Posterior cingulate gyrus (tissue), 11 donors: ENCODE data around the gene EGR1.
"Not testable (repeated sequence)": the region's sequence is repeated elsewhere in the genome, so short reads cannot be mapped to it uniquely, and the experiment has no call there.

Source experiments
- DNase-seq, 10 donors: peaks; one replicate each; pipeline versions ENCODE4 v3.0.0 to v3.0.0-alpha.2; 2020 to 2021; ENCODE audit warnings: mixed read lengths in 3 of 10
- intact Hi-C: fragments of 100-400 bp; cut with DNase I; formaldehyde crosslinking; loops from one replicate; pipeline ENCODE4 v1.15.1; 2023

EGR1 gene

GRCh38 chr5:138467711-138468132 is 2.4 kb downstream of the EGR1 start:
- DNase-seq, result peak in 1 of 10 donors; percentile 53
- intact Hi-C loops, result no loop called here

DNA sequence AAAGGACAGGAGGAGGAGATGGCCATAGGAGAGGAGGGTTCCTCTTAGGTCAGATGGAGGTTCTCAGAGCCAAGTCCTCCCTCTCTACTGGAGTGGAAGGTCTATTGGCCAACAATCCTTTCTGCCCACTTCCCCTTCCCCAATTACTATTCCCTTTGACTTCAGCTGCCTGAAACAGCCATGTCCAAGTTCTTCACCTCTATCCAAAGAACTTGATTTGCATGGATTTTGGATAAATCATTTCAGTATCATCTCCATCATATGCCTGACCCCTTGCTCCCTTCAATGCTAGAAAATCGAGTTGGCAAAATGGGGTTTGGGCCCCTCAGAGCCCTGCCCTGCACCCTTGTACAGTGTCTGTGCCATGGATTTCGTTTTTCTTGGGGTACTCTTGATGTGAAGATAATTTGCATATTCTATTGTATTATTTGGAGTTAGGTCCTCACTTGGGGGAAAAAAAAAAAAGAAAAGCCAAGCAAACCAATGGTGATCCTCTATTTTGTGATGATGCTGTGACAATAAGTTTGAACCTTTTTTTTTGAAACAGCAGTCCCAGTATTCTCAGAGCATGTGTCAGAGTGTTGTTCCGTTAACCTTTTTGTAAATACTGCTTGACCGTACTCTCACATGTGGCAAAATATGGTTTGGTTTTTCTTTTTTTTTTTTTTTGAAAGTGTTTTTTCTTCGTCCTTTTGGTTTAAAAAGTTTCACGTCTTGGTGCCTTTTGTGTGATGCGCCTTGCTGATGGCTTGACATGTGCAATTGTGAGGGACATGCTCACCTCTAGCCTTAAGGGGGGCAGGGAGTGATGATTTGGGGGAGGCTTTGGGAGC is 3.1 kb downstream of the EGR1 start:
- intact Hi-C loops, result no loop called here
- no peak for DNase-seq

DNA sequence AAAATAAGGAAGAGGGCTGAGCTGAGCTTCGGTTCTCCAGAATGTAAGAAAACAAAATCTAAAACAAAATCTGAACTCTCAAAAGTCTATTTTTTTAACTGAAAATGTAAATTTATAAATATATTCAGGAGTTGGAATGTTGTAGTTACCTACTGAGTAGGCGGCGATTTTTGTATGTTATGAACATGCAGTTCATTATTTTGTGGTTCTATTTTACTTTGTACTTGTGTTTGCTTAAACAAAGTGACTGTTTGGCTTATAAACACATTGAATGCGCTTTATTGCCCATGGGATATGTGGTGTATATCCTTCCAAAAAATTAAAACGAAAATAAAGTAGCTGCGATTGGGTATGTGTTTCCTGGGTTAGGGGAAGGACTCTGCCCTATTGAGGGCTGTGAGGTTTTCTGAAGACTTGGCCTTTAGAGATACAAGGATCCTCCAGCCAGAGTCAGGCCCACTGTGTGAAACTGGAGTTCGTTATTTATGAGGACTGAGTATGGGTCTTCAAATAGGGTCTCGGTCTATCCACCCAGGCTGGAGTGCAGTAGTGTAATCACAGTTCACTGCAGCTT is 3.8 kb downstream of the EGR1 start:
- DNase-seq, result no peak
- intact Hi-C loops, result no loop called here

DNA sequence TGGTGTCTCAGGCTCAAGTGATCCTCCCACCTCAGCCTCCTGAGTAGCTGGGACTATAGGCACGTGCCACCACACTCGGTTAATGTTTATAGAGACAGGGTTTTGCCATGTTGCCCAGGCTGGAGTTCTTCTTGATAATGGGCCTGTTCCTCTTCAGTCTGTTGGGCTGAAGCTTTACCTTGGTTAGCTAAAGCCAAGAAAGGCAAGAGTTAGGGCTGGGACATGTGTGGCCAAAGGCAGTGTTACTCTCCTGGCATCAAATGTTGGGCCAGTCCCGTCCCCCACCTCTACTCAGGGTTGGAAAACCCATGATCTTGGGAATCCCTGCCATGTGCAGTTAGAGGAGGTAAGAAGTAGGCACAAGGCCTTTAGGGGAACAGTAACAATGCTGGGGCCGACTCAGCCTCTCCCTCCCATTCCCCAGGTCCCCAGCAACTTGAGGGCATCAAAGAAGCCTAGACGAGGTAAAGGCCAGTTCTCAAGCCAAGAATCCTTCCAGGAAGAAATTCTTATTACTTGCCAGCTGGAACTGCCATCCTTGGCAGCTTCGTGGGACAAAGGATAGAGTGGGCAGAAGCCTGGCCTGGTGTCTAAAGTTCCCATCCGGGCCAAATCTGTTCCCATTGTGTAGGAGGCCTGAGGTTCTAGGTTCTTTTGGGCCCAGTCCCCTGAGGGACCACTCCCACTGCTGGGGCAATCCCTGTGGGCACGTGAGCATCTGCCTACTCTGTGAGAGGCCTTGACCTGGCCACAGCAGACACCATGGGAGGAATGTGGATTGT is 4.5 kb downstream of the EGR1 start:
- peak in 1 of 10 donors; percentile 57 for DNase-seq
- intact Hi-C loops, result no loop called here

DNA sequence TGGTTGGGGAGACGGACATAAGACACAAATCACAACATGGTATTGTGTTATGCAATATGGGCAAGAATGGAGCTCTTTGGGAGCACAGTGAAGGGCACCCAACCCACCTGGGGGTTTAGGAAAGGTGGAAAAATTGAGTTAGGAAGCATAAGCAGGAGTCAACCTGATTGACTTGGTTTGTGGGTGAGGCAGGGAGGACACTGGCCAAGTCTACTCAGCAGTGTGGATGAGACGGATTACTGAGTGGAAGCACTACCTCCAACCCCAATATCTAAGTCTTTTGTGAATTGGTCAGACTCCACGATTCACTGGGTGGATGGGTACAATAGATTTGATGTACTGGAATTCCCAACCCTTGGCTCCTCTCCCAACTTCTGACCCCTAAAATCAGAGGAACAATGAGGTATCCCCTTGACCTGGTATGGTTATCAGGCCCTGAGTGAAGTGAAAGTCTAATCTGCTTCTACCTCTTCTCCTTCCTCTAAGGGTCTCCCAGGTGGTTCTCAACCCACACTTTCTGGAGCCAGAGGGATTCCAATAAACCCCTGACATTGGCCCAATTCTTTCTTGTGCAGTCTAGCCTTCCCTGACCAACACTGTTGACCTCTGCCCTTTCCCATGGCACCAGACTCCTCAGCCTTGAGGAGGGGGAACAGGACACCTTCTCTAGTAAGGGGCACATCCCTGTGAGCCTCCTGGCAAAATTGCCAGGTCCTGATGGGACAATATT is 5.2 kb downstream of the EGR1 start:
- DNase-seq, result no peak

DNA sequence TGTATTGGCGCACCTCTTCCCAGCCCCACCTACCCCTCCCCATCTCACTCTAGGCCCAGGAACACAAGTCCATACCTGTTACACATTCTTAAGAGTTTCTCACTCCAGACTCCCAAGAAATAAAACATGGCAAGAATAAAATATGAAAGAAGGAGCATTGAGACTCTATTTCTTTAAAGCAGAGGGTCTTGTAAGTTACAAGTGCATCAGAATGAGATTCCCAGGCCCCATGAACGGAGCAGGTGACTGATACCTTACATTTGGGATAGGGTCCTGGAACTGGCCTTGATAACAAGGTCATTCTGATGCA is 5.7 kb downstream of the EGR1 start:
- no peak for DNase-seq
- intact Hi-C loops, result no loop called here

More for the DNA sequence above, 5.2 kb downstream of the EGR1 start:
- intact Hi-C loops, result no loop called here

DNA sequence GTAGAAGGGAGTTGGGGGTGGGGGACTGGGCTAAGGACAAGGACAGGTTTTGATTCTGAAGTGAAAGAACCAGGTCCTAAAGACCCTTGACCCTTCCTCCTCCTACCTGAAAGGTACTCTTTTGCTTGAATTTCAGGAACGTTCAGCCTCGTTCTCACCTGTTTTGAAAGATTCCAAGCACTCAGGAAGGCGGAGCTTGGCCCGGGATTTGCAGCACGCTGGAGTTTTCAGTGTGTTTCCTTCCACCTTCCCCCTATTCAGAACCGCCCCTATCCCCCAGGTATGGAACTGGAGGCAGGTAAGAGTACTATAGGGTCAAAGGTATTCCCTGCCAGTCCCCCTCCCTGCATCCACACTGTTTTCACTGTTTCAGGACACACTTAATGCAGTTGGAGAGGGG is 7.1 kb downstream of the EGR1 start:
- intact Hi-C loops, result no loop called here
- DNase-seq, result no peak

GRCh38 chr5:138473151-138473550 is 7.9 kb downstream of the EGR1 start:
- intact Hi-C loops, DNase-seq: not testable (repeated sequence)

DNA sequence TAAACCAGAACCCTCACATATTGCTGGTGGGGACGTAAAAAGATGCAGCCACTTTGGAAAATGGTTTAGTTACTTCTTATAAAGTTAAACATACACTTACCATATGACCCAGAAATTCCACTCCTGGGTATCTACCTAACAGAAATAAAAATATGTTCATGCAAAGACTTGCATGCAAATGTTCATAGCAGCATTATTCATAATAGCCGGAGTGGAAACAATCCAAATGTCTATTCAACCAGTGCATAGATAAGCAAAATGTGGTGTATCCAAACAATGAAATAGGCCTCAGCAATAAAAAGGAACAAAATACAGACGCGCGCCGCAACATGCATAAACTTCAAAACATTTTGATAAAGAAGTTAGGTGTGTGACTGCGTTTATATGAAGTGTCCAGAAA is 11.6 kb downstream of the EGR1 start:
- intact Hi-C loops, result no loop called here
- DNase-seq, result no peak

DNA sequence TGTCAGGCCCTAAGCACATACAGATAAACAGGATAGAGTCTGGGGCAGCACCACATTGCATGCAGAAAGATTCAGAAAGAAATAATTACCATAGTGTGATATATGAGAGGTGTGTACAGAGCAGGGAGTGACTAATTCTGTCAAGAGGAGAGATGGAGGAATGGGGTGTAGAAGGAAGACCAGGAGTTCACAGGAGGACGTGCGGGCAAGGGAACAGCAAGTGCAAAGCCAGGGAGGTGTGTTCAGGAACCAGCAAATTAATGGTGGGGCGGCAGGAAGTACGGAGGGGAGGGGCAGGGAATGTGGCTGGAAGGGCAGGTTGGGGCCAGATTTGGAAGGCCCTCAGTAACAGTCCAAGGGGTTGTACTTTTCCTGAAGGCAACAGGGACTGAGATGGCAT is 17.4 kb downstream of the EGR1 start:
- no peak for DNase-seq
- intact Hi-C loops, result no loop called here

- DNase-seq, result no peak
- intact Hi-C loops, result no loop called here
Observed at GRCh38 chr5:138488481-138488945, 23.2 kb downstream of the EGR1 start.

GRCh38 chr5:138489683-138490061 is 24.4 kb downstream of the EGR1 start:
- DNase-seq, result peak in 9 of 10 donors; percentile 31 to 96 (median 73)
- intact Hi-C loops, result no loop called here

- no peak for DNase-seq
- intact Hi-C loops, result no loop called here
Observed at GRCh38 chr5:138490648-138491283, 25.5 kb downstream of the EGR1 start.

GRCh38 chr5:138491284-138491648 is 26.0 kb downstream of the EGR1 start:
- DNase-seq, result no peak
- intact Hi-C loops, result no loop called here

- peak; percentile 83 to 99 (median 92) for DNase-seq
- intact Hi-C loops, result loop anchor here (1.0 kb wide), 1 partner anchor 27 kb away; the partner anchor contains the start of gene EGR1
Observed at GRCh38 chr5:138491669-138492559, 26.6 kb downstream of the EGR1 start.

DNA sequence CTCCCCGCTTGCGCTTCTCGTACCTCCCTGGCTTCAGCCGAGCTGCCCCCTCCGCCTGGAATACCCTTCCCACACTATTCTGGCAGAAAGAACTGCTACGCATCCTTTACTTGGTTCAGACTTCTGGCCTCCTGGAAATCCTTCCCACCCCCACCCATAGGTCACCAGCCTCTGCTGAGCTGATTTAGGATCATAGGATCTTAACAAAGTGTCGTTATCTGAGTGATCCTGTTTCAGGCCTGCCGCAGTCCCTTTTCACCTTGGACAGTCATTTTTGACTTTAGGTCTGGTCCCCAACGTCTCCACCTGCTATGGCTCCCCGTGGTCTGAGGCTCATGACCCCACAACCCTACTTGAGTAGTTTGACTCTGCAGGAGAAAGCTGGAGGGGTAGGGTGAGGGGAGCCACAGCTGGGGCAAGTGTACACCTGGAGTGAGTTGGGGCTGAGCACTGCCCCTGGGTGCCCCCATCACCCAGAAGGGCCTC is 27.3 kb downstream of the EGR1 start:
- intact Hi-C loops, result loop anchor here (1.0 kb wide), 1 partner anchor 27 kb away; the partner anchor contains the start of gene EGR1
- DNase-seq, result no peak

DNA sequence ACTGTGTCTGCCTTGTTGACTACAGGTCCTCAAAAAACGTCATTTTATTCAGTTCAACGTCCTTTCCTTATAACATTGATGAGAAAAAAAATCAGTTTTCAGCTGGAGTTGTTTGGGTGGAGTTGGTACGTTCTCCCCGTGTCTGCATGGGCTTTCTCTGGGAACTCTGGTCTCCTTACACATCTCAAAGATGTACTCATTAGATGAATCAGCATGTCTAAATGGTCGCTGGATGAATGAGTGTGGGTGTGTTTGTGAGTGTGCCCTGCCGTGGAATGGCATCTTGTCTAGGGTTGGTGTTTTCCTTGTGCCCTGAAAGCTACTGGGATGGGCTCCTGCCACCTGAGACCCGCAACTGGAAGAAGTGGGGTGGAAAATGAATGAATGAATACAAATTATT is 30.1 kb downstream of the EGR1 start:
- intact Hi-C loops, result no loop called here

GRCh38 chr5:138498376-138498775 is 33.1 kb downstream of the EGR1 start:
- intact Hi-C loops, result no loop called here
- no peak for DNase-seq

More for the DNA sequence above, 30.1 kb downstream of the EGR1 start:
- no peak for DNase-seq

GRCh38 chr5:138502121-138502520 is 36.8 kb downstream of the EGR1 start:
- DNase-seq, result peak in 2 of 10 donors; percentile 13 to 20

More at GRCh38 chr5:138502121-138502520, 36.8 kb downstream of the EGR1 start:
- intact Hi-C loops, result no loop called here
